IPS-NIHi11 (cell line): ENCODE data around the gene ITGA1.
A peak's percentile ranks its signal among the peaks of the same experiment; 100 is the strongest.

Experiments used
- DNase-seq: peaks from one replicate; pipeline ENCODE4 v3.0.0; 2012; ENCODE audit warnings: mixed read lengths, low spot score

The ITGA1 gene

DNA sequence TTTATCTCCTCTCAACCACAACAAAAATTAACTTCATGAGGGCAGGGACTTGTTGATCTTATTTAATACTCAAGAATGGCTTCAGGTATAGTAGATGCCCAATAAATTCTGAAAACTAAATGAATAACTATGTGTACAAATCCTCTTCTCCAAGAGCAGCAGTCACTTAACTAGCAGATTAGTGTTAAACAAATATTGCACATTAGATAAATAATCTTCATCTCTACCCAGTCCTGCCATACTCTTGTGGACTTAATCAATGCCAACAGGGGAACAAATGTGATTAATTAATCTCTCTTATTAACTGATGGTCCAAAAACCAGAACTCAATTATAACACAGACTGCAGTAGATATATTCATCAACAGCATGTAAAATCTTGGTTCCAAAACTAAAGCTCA is 15.0 kb upstream of the ITGA1 start:
- no peak for DNase-seq

- DNase-seq = no peak
These were observed 14.4 kb upstream of the ITGA1 start for GRCh38 chr5:52773342-52773741.

GRCh38 chr5:52774005-52774410 is 13.7 kb upstream of the ITGA1 start:
- DNase-seq = no peak

DNA sequence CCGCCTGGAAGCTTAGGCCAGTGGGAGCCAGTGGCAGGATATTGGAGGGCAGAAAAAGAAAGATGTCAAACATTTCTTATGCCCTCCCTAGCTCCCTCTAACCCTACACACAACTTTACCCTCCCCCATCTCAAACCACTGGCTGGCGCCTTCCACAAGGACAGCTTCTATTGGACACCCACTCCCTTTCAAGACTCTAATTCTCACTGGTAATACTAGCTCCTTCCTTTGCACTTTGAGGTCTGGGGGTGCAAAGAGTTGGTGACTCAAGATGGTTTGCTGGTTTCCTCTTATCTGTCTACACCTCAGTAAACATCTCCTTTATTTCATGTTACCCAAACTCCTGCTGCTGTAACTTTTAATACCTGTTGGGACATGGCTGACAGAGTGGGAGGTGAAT is 11.6 kb upstream of the ITGA1 start:
- no peak for DNase-seq

GRCh38 chr5:52777186-52777585 is 10.5 kb upstream of the ITGA1 start:
- DNase-seq = no peak

DNA sequence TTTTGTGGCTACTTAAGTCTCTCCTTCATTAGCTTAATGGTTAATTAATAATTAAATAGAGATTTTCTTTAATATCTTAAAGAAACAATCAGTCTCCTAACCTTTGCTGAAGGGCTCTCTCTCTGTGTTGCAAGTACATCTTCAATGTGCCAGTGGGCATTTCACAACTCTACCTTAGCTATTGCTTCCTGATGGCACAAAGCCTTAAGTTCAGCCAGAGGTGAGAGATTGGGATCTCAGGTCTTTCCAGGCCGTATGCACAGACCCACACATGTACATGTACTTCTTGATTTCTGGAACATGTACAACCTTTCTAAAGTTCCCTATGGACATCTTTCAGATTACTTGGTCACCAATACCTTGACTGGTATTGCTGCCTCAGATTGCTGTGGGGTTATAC is 8.9 kb upstream of the ITGA1 start:
- no peak for DNase-seq

DNA sequence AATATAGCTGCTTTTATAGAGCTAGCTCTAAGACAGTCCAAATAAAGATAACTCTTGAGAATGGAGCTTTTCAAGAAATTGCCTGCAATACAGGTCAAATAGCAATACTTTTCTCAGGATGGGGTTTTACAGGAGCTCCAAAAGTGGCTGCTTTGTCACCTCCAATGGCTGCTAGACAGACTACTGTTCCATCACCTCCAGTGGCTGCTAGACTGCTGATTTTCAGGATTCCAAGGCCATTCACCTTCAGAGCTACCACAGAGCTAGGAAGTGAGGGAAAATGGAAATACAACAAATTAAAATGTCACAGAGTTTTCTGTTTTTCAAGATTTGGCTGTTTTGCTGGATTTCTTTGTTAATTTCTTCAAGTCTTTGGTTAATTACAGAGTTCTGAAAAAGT is 8.5 kb upstream of the ITGA1 start:
- no peak for DNase-seq

GRCh38 chr5:52783226-52783959 is 4.3 kb upstream of the ITGA1 start:
- DNase-seq = no peak

GRCh38 chr5:52784737-52785136 is 3.0 kb upstream of the ITGA1 start:
- DNase-seq = no peak

DNA sequence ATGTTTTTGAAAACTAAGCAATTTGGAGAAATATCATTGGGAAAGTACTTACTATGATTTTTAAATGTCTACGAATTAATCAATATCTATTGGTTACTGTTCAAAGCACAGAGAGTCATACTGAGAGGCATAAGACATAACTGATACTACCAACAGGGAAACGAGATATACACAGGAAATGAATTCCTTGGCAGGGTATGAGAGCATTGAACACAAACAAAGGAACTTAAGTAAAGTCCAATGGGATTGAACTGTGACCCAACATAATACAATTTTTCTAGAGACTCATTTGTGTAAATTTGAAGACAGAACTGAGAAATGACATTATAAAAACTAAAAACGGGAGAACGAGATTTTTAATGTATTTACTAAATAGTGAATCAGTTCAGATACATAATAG is 1.3 kb upstream of the ITGA1 start:
- no peak for DNase-seq

GRCh38 chr5:52786949-52787599 is 642 bp upstream of the ITGA1 start:
- DNase-seq = peak; percentile 22

DNA sequence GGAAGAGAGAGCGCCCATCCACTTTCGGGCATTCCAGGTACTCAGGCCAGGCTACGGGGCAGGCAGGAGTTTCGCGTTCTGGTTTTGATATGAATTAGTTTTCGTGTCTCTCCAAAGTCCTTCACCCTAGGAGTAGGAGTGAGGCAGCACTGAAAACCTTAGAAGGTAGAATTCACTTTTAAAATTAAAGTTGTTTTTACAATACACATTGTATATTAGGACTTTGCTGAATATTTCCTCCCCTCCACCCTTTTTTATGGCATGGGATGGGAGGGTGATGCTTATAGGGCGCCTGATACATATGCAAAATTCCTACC is 747 bp downstream of the ITGA1 start:
- no peak for DNase-seq

GRCh38 chr5:52789378-52789777 is 1.7 kb downstream of the ITGA1 start:
- no peak for DNase-seq

- no peak for DNase-seq
These were observed 2.1 kb downstream of the ITGA1 start for GRCh38 chr5:52789851-52790250.

DNA sequence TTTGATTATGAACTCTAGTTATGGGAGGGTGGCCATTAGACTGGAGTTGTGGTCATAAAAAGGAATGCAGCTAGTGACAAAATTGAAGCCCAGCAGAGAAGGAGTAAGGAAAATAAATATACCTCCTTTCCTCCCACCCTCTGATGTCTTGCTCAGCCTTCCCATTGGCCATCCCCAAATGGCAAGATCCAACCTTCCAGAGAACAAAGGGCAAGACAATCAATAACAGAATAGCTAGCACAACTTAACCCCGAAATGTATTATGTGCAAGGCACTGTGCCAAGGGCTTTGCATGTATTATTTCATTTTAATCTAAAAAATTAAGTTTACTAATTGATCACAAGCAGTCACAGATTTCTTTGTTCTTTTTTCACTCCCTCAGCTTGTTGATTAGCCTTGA is 3.6 kb downstream of the ITGA1 start:
- DNase-seq = no peak

GRCh38 chr5:52794519-52794918 is 6.8 kb downstream of the ITGA1 start:
- DNase-seq = no peak

- DNase-seq = no peak
These were observed 8.3 kb downstream of the ITGA1 start for GRCh38 chr5:52796031-52796430.

GRCh38 chr5:52796516-52797103 is 8.9 kb downstream of the ITGA1 start:
- no peak for DNase-seq

DNA sequence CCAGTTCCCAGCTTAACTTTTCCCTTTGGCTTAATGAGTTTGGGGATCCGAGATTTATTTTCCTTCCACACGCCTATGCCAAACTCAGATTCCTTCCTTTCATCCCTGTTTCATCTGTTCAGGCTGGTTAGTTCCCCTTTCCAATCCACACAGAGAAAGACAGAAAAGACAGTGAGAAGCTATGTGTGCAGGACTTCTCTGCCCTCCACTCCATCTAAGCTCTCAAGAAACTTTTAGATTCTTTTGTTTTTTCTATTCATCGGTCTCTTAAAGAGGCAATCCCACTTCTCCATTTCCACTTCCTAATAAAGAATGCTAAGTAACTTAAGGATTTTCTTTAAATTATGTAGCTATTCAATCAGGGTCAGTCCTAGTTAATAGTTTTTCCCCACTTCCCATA is 11.2 kb downstream of the ITGA1 start:
- DNase-seq = no peak

DNA sequence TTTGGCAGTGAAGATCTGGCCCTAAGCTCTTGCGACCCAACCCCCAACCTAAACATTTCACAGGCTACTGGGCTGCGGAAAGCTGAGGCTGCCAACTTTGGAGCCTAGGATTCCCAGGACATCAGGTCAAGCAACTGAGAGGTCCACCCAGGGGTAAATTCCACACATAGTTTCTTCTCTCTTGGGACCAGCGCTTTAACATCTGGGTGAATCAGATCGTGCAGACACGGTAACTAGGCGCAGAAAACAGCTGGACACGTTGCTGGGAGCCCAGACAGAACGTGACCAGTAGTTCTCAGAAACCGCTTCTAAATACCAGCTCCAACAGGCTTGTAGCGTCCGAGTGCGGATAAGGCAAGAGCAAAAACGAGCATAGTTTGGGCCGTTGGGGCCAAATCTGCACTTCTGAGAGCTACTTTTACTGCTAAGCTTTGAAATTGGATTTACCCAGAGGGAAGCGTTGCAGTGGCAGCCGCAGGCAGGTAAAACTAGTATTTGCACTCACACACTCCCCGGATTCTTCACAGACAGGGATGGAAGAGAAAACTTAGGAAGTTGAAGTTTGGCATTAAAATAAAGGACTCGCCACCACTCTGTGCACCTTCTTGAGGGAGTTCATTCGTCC is 11.8 kb downstream of the ITGA1 start:
- DNase-seq = peak; percentile 28

- peak; percentile 89 for DNase-seq
These were observed 12.3 kb downstream of the ITGA1 start for GRCh38 chr5:52799983-52800393.

- DNase-seq = peak; percentile 30
These were observed 12.9 kb downstream of the ITGA1 start for GRCh38 chr5:52800394-52801213.
